ENCODE measurements around the gene JAZF1.
"Not testable (repeated sequence)": the region's sequence is repeated elsewhere in the genome, so short reads cannot be mapped to it uniquely, and the experiment has no call there.

JAZF1 gene

GRCh38 chr7:27910326-27910725, 270.3 kb downstream of the JAZF1 start:
- DNase-seq (ENCODE audit: low read depth) = no peak

- DNase-seq (ENCODE audit: low read depth) = no peak
Observed at GRCh38 chr7:27908534-27909165, 271.9 kb downstream of the JAZF1 start.

GRCh38 chr7:27906385-27907091, 274.1 kb downstream of the JAZF1 start:
- DNase-seq (ENCODE audit: low read depth) = no peak

- DNase-seq (ENCODE audit: low read depth) = no peak
Observed at GRCh38 chr7:27905951-27906350, 274.6 kb downstream of the JAZF1 start.

DNA sequence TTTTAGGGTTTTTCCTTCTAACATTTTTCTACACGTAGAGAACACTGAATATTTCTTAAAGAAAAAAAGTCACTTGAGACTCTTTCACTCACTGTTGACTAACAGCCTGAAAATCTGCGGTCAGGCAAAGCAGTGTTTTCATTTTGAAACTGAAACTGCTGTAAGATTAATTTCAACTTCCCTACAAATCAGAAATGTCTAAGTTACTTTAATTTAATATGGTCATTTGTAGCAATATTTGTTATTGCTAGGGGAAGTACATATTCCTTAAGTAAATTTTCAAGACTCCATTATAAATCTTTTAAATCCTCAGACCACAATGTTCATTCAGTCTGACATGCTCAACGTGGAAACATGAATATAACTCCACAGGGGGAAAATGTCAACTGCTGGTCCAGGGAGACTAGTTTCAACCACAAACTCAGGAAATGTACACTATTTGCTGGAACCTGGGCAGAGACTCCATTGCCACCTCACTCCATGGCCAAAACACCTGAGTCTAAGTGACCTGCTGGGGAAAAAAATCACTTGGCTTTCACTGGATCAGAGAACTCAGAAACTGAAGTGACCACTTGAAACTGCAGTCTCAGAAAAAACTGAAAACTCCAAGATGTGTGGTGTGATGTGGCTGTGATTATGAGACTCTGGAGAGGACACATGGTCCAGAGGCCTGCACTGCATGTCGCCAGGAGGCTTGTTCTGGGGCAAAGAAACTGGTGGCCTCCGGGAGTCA, 279.4 kb downstream of the JAZF1 start:
- DNase-seq (ENCODE audit: low read depth) = no peak

DNA sequence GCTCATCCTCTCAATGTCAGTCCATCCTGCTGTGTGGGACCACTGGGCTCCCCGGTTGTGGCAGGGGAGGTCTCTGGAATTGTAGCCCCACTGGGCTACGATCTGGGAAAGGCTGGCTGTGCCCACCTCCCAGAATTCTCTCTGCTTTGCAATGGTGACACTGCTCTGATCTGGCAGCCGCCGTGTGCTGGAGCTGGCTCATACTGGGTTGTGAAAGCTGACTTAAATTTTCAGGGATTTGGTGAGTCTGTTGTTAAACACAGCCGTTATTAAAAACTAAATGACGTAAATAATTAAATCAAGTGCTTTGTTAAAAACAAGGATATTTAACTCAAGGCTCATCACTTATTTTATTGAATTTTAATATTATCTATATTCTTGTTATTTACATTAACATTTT, 280.6 kb downstream of the JAZF1 start:
- no peak for DNase-seq (ENCODE audit: low read depth)

DNA sequence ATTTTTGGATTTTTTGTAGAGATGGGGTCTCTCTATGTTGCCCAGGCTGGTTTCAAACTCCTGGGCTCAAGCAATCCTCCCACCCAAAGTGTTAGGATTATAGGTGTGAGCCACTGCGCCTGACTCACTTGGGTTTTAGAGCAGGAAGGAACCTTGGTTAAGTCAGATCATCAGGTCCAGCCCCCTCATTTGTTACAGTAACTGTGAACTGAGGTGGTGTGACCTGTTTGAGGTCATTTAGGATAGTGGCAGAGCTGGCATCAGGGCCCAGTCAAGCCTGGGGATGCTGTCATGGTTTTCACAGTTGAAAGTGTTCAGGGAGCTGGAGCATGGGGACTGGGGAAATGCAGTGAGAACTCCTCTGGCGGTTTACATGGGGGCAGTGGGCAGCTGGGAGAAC, 281.0 kb downstream of the JAZF1 start:
- DNase-seq (ENCODE audit: low read depth) = no peak

DNA sequence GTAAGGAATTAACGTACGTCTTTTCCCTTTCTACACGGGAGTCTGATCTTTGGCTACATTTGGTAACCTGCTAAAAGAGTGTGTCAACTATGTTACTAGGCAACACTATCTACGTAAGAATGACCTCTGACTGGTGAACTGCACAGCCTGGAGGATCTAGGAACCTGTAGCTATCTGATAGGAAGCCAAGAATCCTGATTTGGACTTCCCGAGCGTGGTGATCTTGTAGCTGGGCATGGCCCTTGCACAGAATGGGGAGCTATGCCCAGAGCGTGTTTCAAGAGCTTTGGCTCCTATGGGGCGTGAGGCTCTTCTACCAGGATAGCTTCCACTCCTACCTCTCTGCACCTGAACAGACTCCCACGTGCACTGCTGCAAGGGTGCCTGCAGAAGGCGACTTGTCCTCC, 283.2 kb downstream of the JAZF1 start:
- DNase-seq (ENCODE audit: low read depth) = no peak

- DNase-seq (ENCODE audit: low read depth) = no peak
Observed at GRCh38 chr7:27897001-27897400, 283.6 kb downstream of the JAZF1 start.

GRCh38 chr7:27895551-27895950, 285.0 kb downstream of the JAZF1 start:
- no peak for DNase-seq (ENCODE audit: low read depth)

- no peak for DNase-seq (ENCODE audit: low read depth)
Observed at GRCh38 chr7:27890205-27890849, 290.3 kb downstream of the JAZF1 start.

- no peak for DNase-seq (ENCODE audit: low read depth)
Observed at GRCh38 chr7:27889800-27890199, 290.8 kb downstream of the JAZF1 start.

DNA sequence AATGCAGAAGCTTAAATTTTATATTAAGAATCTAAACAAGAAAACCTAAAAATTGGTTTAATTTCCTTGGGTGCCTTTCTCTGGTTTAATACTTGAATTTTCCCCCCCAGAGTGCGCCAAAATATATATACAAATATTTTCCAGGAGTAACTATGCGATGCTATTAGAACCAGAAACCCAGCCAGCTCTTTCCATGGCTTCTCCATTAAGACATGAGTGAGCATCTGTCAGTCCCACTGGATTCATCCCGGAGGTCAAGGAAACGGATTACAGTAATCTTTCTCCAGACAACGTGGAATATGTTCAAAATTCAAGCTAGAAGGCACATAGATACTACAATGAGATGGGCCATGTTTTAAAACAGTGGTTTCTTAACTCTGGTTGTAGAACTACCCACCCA, 291.9 kb downstream of the JAZF1 start:
- DNase-seq (ENCODE audit: low read depth) = no peak

DNA sequence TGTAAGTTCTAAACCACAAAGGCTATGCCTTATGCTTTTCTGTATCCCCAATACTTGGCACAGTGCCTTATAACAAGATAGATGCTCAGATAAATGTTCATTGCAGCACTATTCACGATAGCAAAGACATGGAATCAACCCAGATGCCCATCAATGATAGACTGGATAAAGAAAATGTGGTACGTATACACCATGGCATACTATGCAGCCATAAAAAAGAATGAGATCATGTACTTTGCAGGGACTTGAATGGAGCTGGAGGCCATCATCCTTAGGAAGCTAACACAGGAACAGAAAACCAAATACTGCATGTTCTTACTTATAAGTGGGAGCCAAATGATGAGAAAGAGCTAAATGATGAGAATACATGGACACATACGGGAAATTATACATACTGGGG, 293.9 kb downstream of the JAZF1 start:
- not testable (repeated sequence) for DNase-seq (ENCODE audit: low read depth)

DNA sequence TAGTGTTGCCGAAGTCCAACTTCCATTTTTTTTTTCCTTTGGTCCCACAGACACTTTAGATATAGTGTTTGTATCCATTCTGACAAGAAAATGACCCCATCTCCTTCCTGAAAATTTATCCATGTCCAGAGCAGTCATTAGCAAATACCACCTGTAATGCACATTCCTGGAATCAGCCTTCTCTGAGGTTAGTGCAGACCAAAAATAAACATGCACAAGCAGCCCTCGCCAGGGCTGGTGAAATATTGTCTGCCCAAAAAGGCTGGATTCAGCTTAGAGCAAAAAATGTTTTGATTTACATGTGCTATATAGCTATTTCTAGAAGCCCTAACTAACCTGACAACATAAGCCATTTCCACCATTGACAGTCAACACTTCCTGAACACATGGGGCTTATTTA, 294.9 kb downstream of the JAZF1 start:
- DNase-seq (ENCODE audit: low read depth) = no peak

DNA sequence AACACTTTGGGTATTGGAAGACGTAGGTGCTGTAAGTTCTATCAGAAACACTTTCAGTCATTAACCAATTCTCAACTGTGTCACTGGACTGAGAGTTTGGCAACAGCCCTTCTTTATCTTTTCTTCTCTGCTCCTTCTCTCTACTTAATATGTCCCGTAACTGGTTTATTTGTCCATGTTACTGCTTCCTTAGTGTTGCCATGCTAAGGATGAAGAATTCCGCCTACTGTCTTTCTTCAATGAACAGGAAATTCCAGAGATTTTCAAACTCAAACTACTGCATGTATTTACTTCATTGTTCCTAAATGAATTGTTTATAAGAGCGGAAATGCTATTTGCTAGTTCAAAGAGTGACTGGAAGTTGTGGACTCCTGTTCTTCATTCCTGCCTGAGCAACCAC, 296.9 kb downstream of the JAZF1 start:
- DNase-seq (ENCODE audit: low read depth) = no peak

DNA sequence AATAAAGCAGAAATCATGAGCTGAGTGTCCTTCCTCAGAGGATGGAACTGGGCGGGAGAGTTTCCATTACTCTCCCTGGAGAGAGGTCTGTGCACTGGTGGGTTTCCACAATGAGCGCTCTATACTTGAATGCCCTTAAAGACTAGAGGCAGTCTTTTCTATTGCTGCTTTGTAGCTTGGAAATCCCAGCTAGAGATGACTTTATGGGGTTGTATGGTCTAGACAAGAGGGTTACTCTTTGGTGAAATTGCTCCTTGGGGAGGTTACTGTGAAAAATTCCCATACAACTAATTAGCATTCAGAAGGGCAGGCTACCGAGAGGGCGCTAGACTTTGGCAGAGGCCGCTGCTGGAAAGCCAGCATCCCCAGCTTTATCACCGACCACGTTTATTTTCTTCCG, 303.8 kb downstream of the JAZF1 start:
- no peak for DNase-seq (ENCODE audit: low read depth)

- DNase-seq (ENCODE audit: low read depth) = no peak
Observed at GRCh38 chr7:27875832-27876231, 304.8 kb downstream of the JAZF1 start.

DNA sequence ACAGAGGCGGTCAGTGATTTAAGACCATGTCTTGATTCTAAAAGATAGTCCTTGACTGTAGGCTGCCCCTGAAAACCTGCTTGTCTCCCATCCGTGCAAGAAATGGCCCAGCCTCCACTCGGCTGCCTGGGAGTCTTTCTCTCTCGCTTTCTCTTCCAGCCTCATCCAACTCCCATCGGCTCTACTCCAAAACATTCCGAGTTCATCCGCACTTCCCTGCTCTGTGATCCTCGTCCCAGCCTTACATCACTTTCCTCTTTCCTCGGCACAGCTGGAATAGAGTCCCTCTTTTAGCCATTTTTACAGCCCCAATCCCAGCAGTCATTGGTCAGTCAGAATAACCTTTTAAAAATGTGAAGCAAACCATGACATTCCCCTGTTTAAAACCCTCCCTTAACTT, 305.5 kb downstream of the JAZF1 start:
- no peak for DNase-seq (ENCODE audit: low read depth)

DNA sequence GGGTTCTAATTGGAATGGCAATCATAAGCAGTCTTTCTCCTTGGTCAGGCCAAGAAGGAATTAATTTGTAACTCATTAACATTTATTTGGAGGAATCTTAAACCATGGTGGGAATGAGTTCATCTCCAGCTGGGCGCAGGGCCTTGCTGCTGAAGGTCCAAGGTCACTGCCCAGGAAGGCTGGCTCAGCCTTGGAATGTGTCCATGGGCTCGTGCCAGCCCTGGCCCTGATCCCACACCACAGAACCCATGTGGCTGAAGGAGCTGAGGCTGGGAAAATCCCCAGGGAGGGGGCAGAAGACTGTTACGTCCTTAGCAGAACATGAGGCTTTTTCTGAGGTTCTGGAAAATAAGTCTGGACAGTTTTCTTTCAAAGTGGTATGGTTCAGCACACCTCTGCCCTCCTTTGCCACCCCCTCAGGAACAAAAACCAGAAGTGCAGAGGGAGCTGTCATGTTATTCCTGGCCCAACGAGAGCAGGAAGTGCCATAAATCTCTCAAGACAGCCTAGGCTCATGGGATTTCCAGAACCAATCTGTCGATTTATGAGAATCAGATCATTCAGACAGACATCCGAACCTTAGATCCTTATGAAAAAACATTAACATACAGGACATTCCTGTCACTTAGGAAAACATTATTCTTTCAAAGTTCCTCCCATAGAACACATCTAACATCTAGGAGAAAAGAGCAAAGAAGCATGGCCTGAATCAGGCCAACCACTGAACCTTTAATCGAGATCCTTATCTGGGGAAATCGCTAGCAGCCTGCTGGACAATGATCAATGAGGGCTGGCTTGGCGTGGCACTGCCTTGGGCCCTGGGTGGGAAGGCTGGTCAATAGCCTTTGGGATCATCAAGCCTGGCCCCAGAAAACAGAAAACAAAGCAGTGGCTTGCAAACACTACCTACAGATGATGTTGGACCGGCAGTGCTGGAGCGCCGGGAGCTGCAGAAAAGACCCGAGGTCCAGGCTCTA, 306.3 kb downstream of the JAZF1 start:
- peak; percentile 23 for DNase-seq (ENCODE audit: low read depth)

Measured in GM04503 (cell line).